Activated CD4-positive, alpha-beta T cell treated with anti-CD3 and anti-CD28 coated beads, Interleukin-2, amount 50 U/mL, for 4 hours (primary cell): ENCODE results near the gene TMEM200C.

ENCODE experiments used
- DNase-seq, 2 experiments: peaks; one replicate each; pipeline ENCODE4 v3.0.0-alpha.2; 2020

Gene TMEM200C

DNA sequence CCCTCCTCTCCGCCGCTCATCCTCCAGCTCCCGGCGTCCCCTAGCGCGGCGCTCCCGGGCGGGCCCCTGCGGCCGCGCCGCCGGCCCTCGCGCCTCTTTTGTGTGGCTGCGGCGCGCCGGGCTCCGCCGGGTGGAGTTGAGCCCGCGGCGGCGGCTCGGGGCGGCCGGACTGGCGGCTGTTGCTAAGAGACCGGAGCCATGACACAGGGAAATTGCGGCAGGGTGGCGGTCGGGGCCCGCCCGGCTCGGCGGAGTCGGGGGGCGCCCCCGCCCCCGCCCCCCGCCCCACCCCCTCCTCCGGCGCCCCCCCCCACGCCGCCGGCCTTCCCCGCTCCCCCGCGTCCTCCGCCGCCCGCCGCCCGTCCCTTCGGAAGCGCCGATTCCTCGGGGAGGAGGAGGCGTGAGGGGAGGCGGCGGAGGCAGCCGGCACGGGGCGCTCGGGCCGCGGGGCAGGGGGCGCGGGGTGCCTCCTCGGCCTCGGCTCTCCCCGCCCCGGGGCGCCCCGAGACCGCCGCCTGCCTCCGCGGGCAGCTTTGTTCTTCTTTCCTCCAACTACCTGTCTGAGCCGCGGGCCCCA lies at the start of gene TMEM200C:
Gene TMEM200C, minus strand, starts transcription at position 224 of the 577 bp plus-strand sequence. CDS start 3,459 bp downstream, outside the sequence.
- DNase-seq = no peak

DNA sequence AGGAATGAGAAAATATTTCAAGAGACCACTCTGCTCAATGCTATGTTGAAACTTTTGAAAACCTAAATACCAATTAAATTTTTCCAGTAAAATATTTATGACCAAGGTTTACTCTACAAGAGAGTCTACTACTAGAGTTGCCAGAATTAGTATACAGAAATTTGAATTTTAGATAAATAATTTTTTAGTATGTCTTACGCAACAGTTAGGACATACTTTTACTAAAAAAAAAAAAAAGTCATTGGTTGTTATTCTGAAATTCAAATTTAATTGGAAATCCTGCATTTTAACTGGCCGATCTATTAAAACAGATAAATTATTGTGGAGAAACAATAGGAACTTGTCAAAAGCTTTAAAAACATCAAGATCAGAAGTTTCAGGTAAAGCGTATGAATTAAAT lies 49.1 kb upstream of the TMEM200C start:
- DNase-seq = no peak

DNA sequence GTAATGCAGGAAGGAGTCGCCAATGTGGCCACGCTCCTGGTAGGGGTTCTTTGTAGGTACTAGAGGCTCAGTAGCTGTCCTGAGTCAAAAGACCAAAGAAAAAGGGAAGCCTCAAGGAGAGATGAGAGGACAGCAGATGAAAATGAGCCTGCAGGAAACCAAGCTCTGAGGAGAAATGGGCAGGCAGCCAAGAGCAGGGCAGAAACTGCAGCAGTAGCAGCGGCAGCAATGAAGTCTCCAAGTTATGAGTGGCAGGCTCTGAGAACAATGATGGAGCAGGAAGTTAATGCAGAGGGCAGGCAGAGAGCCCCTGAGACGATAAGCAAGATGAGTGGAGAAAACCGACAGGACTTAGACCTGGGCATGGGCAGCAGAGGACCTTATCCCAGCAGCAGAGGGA lies 48.2 kb upstream of the TMEM200C start:
- no peak for DNase-seq

- no peak for DNase-seq
Observed at GRCh38 chr18:5942591-5942990, 47.3 kb upstream of the TMEM200C start.

GRCh38 chr18:5941890-5942289 lies 46.6 kb upstream of the TMEM200C start:
- no peak for DNase-seq

DNA sequence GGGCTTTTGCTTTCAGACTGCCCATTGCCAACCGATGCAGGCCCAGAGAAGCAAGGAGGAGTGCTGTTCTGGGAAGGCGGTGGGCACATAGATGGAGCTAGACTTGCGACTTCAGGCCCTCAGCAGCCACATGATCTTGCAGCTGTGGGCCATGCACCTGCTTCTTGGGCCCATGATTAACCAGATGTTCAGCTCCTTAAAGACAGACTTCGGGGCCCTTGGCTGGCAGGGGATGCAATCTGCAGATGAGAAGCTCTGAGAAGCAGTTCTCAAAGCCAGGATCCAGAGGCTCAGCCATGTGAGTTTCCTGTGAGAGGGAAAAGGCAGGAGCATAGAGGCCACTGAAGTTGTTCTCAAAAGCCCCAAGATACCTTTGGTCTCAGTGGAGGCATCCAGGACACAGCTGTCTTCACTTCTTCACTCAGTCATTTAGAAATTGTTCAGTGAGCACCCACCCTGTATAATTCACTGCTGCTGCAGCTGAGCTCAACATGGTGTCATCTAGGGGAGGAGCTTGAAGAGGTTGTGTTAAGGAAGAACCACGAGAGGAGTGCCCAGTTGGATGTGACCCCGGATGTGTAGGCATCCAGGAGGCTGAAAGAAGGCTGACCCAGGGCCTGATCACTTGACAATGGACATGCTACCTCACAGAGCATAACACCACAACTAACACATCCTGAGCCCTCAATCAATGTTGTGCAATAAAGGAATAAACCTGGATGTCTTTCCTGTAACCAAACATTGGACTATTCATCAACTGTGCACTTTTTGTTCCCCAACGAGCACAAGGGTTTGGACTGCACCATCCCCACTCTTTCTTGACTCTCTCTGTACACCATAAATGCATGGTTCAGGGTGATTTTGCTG lies 44.7 kb upstream of the TMEM200C start:
- no peak for DNase-seq

- DNase-seq = no peak
Observed at GRCh38 chr18:5937795-5938194, 42.5 kb upstream of the TMEM200C start.

DNA sequence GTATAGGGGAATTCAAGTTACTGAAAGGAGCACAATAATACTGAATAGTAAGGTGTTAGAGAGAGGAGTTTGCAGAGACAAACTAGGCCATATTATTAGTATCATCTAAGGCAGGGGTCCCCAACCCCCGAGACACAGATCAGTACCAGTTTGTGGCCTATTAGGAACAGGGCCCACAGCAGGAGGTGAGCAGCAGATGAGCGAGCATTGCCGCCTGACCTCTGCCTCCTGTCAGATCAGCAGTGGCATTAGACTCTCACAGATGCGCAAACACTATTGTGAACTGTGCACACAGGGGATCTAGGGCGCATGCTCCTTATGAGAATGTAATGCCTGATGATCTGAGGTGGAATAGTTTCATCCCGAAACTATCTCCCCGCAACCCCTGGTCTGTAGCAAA lies 41.8 kb upstream of the TMEM200C start:
- DNase-seq = no peak

DNA sequence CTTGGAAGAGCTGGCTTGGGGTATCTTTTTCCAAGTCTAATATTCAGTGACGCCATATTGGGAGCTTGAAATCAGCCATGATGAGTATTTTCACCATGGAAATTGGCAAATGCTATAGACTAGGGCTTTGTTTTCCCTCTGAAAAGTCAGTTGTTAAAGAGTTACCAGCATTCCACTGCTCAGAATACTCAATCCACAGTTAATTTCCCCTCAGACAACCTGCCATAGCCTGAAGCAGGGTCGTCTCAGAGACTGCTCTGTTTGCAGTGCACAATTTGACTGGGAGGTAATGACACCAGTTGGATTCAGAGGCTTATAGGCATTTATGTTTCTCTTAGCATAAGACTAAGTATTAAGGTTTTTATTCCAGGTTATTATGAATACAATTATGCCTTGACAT lies 35.5 kb upstream of the TMEM200C start:
- DNase-seq = no peak

DNA sequence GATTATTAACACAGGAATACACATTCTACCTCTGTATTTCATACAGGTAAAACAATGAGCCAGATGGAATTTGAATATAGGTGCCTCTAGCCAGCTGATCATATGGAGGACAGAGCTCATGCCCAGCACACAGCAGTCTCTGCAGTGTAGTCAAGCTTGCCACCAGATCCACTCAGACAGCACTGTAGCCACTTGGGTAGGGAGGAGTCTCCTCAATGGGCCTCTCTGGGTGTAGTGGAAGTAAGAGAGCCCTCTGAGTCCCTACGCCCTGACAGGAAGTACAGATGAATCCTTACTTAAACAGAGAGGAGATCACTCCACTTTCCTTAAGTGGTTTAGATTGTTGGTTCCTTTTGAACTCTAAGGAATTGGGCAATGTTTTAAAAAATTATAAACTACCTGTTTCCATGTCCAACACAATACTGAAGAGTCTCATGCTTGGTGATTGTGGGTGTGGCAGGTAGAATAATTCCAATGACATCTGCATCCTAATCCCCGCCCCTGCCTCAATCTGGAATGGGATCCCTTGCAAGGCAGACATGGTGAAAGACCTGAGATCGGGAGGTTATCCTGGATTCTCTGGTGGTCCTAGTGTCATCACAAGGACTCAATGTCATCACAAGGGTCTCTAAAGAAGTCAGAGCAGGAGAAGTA lies 23.0 kb upstream of the TMEM200C start:
- no peak for DNase-seq

DNA sequence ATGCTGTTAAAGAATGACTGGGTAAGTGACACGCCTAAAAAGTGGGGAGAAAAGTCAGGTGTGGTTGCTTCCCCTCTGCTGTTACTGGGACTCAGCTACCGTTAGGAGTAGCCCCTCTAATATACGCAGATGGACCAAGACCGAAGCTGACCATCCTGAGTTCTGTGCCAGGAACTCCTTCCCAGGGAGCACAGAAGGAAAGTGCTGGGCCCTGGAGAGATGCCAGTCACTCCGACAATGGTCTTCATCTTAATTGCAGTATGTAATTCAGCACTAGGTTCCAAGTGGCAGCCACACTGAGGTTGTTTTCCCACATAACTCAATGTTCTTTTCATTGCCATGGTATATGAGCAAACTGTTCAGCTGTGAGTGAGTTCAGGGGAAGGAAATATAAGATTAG lies 19.6 kb upstream of the TMEM200C start:
- no peak for DNase-seq

- no peak for DNase-seq
Observed at GRCh38 chr18:5914016-5914415, 18.7 kb upstream of the TMEM200C start.

- no peak for DNase-seq
Observed at GRCh38 chr18:5912566-5912965, 17.2 kb upstream of the TMEM200C start.

DNA sequence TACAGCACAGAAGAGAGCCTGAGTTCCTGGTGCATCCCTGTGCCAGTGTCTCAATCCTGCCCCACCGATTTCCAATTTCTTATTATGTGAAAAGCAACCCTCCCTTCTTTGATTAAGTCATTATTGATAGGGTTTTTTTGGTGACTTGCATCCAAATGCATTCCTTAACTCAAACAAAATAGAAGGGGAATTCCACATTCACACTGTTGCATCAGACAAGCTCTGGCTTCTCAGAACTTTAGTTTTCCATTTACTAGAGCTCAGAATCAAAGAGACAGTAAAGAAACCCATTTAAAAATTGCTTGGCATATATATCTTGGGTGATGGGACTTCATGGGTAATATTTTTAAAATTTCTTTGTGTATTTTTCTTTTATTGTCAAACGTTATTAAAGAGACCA lies 13.8 kb upstream of the TMEM200C start:
- DNase-seq = no peak

GRCh38 chr18:5903386-5903785 lies 8.1 kb upstream of the TMEM200C start:
- no peak for DNase-seq

DNA sequence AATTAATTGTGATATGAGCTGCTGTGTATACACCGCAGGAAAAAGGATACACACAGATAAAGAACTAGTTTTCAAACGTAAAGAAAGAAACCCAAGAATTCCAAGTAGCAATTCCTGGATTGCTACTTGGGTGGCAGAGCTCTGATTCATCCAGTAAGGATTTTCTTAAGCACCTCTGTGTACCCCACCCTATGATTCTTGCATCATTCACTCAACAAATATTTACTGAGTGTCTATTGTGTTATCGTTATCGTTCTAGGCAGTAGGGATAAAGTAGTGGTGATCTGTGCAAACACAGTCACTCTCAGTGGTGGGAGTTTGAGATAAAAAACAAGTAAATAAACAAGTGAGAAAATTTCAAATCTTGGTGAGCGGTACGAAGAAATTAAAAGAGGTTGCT lies 4.9 kb upstream of the TMEM200C start:
- DNase-seq = no peak

- DNase-seq = no peak
Observed at GRCh38 chr18:5899835-5900234, 4.5 kb upstream of the TMEM200C start.

DNA sequence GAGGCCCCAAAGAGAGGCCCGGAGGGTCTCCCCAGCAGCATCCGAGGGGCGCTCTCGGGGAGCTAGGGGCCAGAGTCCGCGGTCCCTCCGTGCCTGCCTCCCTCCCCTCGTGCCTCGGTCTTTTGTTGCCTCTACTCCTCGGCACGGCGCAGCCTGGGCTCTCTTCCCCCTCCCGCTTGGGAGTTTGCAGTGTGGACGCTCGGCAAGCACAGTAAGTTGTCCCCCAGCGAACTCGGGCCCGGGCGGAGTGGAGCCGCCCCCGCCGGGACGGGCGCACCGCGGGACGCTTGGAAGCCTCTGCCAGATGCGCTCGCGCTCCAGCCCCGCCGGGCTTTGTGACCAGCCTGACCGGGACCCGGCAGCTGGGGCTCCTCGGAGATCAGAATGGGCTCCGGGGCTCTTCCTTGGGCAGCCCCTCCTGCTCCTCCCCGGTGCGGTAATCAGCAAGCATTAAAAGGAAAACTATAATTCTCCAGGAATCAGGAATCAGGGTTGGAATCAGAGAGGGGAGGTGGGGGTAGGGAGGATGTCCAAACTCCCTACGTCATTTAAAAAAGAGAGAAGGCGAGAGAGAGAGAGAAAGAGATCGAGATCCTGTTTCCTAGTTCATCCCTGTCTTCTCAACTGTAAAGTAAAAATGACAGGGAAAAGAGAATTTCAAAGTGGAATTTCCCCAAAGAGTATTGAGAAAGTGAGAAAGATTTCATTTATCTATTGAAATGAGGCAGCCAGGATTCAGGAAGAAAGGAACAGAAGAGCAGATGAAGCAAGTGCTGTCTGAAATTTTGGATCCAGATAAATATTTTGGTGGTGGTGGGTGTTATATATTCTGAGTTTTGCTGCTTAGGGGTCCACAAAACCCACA lies 786 bp upstream of the TMEM200C start:
- DNase-seq = no peak

- DNase-seq = no peak
Observed at GRCh38 chr18:5894611-5895298, 567 bp downstream of the TMEM200C start.

GRCh38 chr18:5893956-5894610 lies 1.2 kb downstream of the TMEM200C start:
- no peak for DNase-seq

GRCh38 chr18:5892823-5893431 lies 2.4 kb downstream of the TMEM200C start:
- no peak for DNase-seq

DNA sequence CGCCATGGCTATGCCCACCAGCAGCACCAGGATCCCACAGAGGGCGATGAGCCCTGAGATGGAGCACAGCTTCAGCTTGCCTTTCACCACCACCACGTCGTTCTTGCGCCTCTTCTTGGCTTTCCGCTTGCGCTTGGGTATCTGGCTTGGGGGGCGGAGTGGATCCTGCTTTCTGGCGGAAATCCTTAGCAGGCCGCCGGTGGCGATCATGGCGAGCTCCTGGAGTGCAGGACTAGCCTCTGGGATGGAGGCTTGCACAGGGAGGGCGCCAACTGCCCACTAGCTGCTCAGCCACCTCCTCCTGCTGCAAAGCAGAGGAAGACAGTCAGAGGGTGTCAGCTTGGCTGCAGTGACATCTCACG lies 3.5 kb downstream of the TMEM200C start:
- no peak for DNase-seq
